GM19455 (cell line): ENCODE results near the gene CPNE2.

Experiments used
- ATAC-seq: cut with Tn5 transposase; IDR thresholded peaks from one replicate; pipeline ENCODE4 v1.9.1; 2021; ENCODE audit not compliant: unreplicated experiment

The CPNE2 gene

GRCh38 chr16:57123216-57123973 is 31.0 kb downstream of the CPNE2 start:
- no peak for ATAC-seq

GRCh38 chr16:57123974-57124674 is 31.7 kb downstream of the CPNE2 start:
- ATAC-seq = no peak

- no peak for ATAC-seq
Observed at GRCh38 chr16:57125376-57125775, 33.0 kb downstream of the CPNE2 start.

GRCh38 chr16:57125969-57126368 is 33.6 kb downstream of the CPNE2 start:
- ATAC-seq = no peak

- no peak for ATAC-seq
Observed at GRCh38 chr16:57126411-57126810, 34.0 kb downstream of the CPNE2 start.

- ATAC-seq = no peak
Observed at GRCh38 chr16:57127037-57127763, 34.8 kb downstream of the CPNE2 start.

- ATAC-seq = no peak
Observed at GRCh38 chr16:57127836-57128235, 35.5 kb downstream of the CPNE2 start.

- ATAC-seq = no peak
Observed at GRCh38 chr16:57128771-57129389, 36.5 kb downstream of the CPNE2 start.

- ATAC-seq = no peak
Observed at GRCh38 chr16:57130950-57131321, 38.6 kb downstream of the CPNE2 start.

GRCh38 chr16:57131351-57131970 is 39.1 kb downstream of the CPNE2 start:
- ATAC-seq = no peak

GRCh38 chr16:57132470-57132869 is 40.1 kb downstream of the CPNE2 start:
- ATAC-seq = no peak

- no peak for ATAC-seq
Observed at GRCh38 chr16:57133031-57133430, 40.6 kb downstream of the CPNE2 start.

- ATAC-seq = no peak
Observed at GRCh38 chr16:57133886-57134285, 41.5 kb downstream of the CPNE2 start.

GRCh38 chr16:57134982-57135381 is 42.6 kb downstream of the CPNE2 start:
- no peak for ATAC-seq

GRCh38 chr16:57137043-57137442 is 44.7 kb downstream of the CPNE2 start:
- no peak for ATAC-seq

GRCh38 chr16:57137566-57138273 is 45.3 kb downstream of the CPNE2 start:
- no peak for ATAC-seq

- no peak for ATAC-seq
Observed at GRCh38 chr16:57138281-57138935, 46.0 kb downstream of the CPNE2 start.

- no peak for ATAC-seq
Observed at GRCh38 chr16:57140931-57141668, 48.7 kb downstream of the CPNE2 start.
